Measurements from ENCODE around the gene INSR. TPM values are rescaled to one million over a fixed set of nuclear protein-coding genes. Genes with fewer than 3 reads are reported as not detected.

Gene INSR
- total and polyA plus RNA-seq, 7 donors = 3.0 to 83.1 (median 67.1) TPM

GRCh38 chr19:7254590-7254989, 39.6 kb downstream of the INSR start:
- no peaks in the 10 kb centered on the region for H3K36me3 ChIP-seq
- intact Hi-C loops (cut with DNase I) = loop anchor here (5.0 kb wide), 1 partner anchor 33 kb away; no protein-coding TSS in a partner anchor
- 67 to 83% methylated on average over 11 of the region's 11 CpGs for WGBS, 2 donors
- TF ChIP-seq CTCF (IDR thresholded peaks at IDR 0.05) (no peak), POLR2A (IDR thresholded peaks at IDR 0.05) (no peak)
- peaks cover 0 to 37% (median 18%) of the 10 kb centered on the region in 4 donors for H3K4me1 ChIP-seq
- H3K9me3 ChIP-seq = no peaks in the 10 kb centered on the region
- no peak overlapping the region for H3K27ac ChIP-seq
- no peak for DNase-seq
- no peak overlapping the region for H3K4me3 ChIP-seq
- H3K27me3 ChIP-seq = no peaks in the 10 kb centered on the region

- no peak for DNase-seq
- TF ChIP-seq POLR2A (IDR thresholded peaks at IDR 0.05) (no peak), CTCF (IDR thresholded peaks at IDR 0.05) (no peak)
- no peak overlapping the region for H3K4me3 ChIP-seq
- H3K36me3 ChIP-seq = no peaks in the 10 kb centered on the region
- 92 to 95% methylated on average over 11 of the region's 11 CpGs for WGBS, 2 donors
- intact Hi-C loops (cut with DNase I) = loop anchor here (5.0 kb wide), 1 partner anchor 35 kb away; no protein-coding TSS in a partner anchor
- no peaks in the 10 kb centered on the region for H3K27me3 ChIP-seq
- no peak overlapping the region for H3K27ac ChIP-seq
- H3K4me1 ChIP-seq = peaks cover 0 to 31% (median 11%) of the 10 kb centered on the region in 4 donors
- H3K9me3 ChIP-seq = no peaks in the 10 kb centered on the region
These were observed 41.9 kb downstream of the INSR start for GRCh38 chr19:7252364-7252763.

GRCh38 chr19:7251494-7251893, 42.7 kb downstream of the INSR start:
- Histone ChIP-seq H3K27me3 (no peaks in the 10 kb centered on the region), H3K4me1 (peaks cover 0 to 25% (median 6%) of the 10 kb centered on the region in 4 donors)
- intact Hi-C loops (cut with DNase I) = loop anchor here (5.0 kb wide), 1 partner anchor 36 kb away; no protein-coding TSS in a partner anchor

GRCh38 chr19:7250951-7251350, 43.3 kb downstream of the INSR start:
- 53 to 66% methylated on average over 4 of the region's 4 CpGs for WGBS, 2 donors
- no peak for DNase-seq
- TF ChIP-seq EP300 (IDR thresholded peaks at IDR 0.05) (no peak), CTCF (IDR thresholded peaks at IDR 0.05) (no peak), POLR2AphosphoS5 (IDR thresholded peaks at IDR 0.05) (no peak), POLR2A (IDR thresholded peaks at IDR 0.05) (no peak)

More at GRCh38 chr19:7251494-7251893, 42.7 kb downstream of the INSR start:
- TF ChIP-seq POLR2A (IDR thresholded peaks at IDR 0.05) (no peak), POLR2AphosphoS5 (IDR thresholded peaks at IDR 0.05) (no peak), CTCF (IDR thresholded peaks at IDR 0.05) (no peak), EP300 (IDR thresholded peaks at IDR 0.05) (no peak)
- Histone ChIP-seq H3K36me3 (no peaks in the 10 kb centered on the region), H3K4me3 (no peak overlapping the region), H3K27ac (no peak overlapping the region), H3K9me3 (peaks cover 0 to 3% (median 0%) of the 10 kb centered on the region in 4 donors)
- 69 to 76% methylated on average over 4 of the region's 4 CpGs for whole genome bisulfite sequencing, 2 donors
- DNase-seq = no peak

More at GRCh38 chr19:7250951-7251350, 43.3 kb downstream of the INSR start:
- peaks cover 0 to 4% (median 0%) of the 10 kb centered on the region in 4 donors for H3K9me3 ChIP-seq
- peaks cover 0 to 25% (median 6%) of the 10 kb centered on the region in 4 donors for H3K4me1 ChIP-seq
- intact Hi-C loops (cut with DNase I) = loop anchor here (5.0 kb wide), 1 partner anchor 36 kb away; no protein-coding TSS in a partner anchor
- no peaks in the 10 kb centered on the region for H3K36me3 ChIP-seq
- H3K27me3 ChIP-seq = no peaks in the 10 kb centered on the region
- H3K4me3 ChIP-seq = no peak overlapping the region
- H3K27ac ChIP-seq = peak overlapping the region in 1 of 4 donors; percentile 48
